ENCODE data around the gene FBXL17. TPM values are rescaled to one million over a fixed set of nuclear protein-coding genes. Genes with fewer than 3 reads are reported as not detected.

The FBXL17 gene
- total RNA-seq, 1 experiment from 2014 or later, result 3.5 TPM

DNA sequence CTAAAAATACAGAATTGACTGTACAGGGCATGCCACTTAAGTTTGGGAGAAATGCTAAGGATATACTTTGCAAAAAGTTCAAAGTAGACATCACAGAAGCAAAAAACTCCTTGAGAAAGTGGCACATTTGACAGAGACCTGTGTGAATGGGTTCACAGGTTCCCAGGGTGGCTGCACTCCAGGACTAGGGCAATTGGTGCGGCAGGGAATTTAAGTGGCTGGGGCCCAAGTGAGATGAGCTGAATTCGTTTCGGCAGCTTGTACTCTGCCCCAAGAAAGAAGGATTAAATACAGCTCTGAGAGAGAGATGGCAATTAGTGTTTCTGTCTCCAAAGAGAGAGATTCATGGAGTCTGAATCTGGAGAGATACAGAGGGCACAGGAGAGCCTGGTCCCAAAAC is 280.1 kb downstream of the FBXL17 start (continued):
- TF ChIP-seq, protein P1, sequence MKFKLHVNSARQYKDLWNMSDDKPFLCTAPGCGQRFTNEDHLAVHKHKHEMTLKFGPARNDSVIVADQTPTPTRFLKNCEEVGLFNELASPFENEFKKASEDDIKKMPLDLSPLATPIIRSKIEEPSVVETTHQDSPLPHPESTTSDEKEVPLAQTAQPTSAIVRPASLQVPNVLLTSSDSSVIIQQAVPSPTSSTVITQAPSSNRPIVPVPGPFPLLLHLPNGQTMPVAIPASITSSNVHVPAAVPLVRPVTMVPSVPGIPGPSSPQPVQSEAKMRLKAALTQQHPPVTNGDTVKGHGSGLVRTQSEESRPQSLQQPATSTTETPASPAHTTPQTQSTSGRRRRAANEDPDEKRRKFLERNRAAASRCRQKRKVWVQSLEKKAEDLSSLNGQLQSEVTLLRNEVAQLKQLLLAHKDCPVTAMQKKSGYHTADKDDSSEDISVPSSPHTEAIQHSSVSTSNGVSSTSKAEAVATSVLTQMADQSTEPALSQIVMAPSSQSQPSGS (CRISPR knock-in tag; IDR thresholded peaks at IDR 0.05; ENCODE audit: borderline replicate concordance, low read depth), result no peak
- TF ChIP-seq CTCF (IDR thresholded peaks at IDR 0.05) (no peak), FOXJ3 (CRISPR knock-in tag; IDR thresholded peaks at IDR 0.05; ENCODE audit: borderline replicate concordance) (no peak), JAZF1 (CRISPR knock-in tag; IDR thresholded peaks at IDR 0.05) (no peak), MAX (CRISPR knock-in tag; IDR thresholded peaks at IDR 0.05) (no peak)

- ATAC-seq, result no peak
- Mint-ChIP-seq H3K4me3 (no peak overlapping the region), H3K27me3 (ENCODE audit: low read depth) (no peaks in the 10 kb centered on the region), H3K4me1 (peaks cover 33% of the 10 kb centered on the region), H3K27ac (no peak overlapping the region), H3K9me3 (peaks cover 5% of the 10 kb centered on the region; the same call in 1 of the 2 replicates), H3K36me3 (no peaks in the 10 kb centered on the region)
- ChIA-PET POLR2A (no interaction called here), CTCF (no interaction called here)
- no peak for DNase-seq (ENCODE audit: low spot score)
- TF ChIP-seq FOXK1 (CRISPR knock-in tag; IDR thresholded peaks at IDR 0.05), result no peak
- no peak for TF ChIP-seq ZNF512 (CRISPR knock-in tag; IDR thresholded peaks at IDR 0.05; ENCODE audit: borderline replicate concordance)
- no peak for TF ChIP-seq CREM (CRISPR knock-in tag; IDR thresholded peaks at IDR 0.05)
- no peak for TF ChIP-seq GRHL2 (CRISPR knock-in tag; IDR thresholded peaks at IDR 0.05; ENCODE audit: insufficient replicate concordance, severe bottlenecking)
- TF ChIP-seq ZNF138 (CRISPR knock-in tag; conservative IDR thresholded peaks at IDR 0.05), result no peak
- TF ChIP-seq, protein P2, sequence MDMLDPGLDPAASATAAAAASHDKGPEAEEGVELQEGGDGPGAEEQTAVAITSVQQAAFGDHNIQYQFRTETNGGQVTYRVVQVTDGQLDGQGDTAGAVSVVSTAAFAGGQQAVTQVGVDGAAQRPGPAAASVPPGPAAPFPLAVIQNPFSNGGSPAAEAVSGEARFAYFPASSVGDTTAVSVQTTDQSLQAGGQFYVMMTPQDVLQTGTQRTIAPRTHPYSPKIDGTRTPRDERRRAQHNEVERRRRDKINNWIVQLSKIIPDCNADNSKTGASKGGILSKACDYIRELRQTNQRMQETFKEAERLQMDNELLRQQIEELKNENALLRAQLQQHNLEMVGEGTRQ (CRISPR knock-in tag; IDR thresholded peaks at IDR 0.05), result no peak
- TF ChIP-seq IRF2 (CRISPR knock-in tag; IDR thresholded peaks at IDR 0.05; ENCODE audit: borderline replicate concordance, low read depth), result no peak
- TF ChIP-seq, protein P3, sequence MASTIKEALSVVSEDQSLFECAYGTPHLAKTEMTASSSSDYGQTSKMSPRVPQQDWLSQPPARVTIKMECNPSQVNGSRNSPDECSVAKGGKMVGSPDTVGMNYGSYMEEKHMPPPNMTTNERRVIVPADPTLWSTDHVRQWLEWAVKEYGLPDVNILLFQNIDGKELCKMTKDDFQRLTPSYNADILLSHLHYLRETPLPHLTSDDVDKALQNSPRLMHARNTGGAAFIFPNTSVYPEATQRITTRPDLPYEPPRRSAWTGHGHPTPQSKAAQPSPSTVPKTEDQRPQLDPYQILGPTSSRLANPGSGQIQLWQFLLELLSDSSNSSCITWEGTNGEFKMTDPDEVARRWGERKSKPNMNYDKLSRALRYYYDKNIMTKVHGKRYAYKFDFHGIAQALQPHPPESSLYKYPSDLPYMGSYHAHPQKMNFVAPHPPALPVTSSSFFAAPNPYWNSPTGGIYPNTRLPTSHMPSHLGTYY (CRISPR knock-in tag; IDR thresholded peaks at IDR 0.05), result no peak
- TF ChIP-seq ZNF263 (CRISPR knock-in tag; IDR thresholded peaks at IDR 0.05; ENCODE audit: low read depth), result no peak
Measured at GRCh38 chr5:108101130-108101529, 280.8 kb downstream of the FBXL17 start.

DNA sequence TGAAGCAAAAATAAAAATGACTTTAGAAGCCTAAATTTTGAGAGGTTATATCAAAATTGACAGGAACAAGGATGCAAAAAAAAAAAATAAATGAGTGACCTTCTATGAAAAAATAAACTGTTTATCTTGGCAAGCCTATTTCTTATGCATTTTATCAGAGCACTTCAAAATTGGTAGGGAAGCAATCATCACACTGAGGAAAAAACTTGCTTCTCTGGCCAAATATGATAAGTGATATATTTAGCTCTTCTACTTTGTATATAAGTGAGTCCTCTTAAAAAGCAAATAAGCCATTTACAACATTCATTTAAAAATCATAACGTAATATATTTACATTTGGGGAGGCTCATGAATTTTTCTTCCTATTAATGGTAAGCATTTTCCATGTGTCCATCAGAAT is 287.1 kb downstream of the FBXL17 start:
- DNase-seq (ENCODE audit: low spot score), result no peak
- ATAC-seq, result no peak
- Mint-ChIP-seq H3K4me1 (peaks cover 29% of the 10 kb centered on the region), H3K27ac (no peak overlapping the region), H3K4me3 (no peak overlapping the region), H3K36me3 (no peaks in the 10 kb centered on the region), H3K9me3 (peaks cover 8% of the 10 kb centered on the region; the same call in 1 of the 2 replicates), H3K27me3 (ENCODE audit: low read depth) (no peaks in the 10 kb centered on the region)
- CTCF ChIA-PET, result no interaction called here
- POLR2A ChIA-PET, result no interaction called here
- TF ChIP-seq JAZF1 (CRISPR knock-in tag; IDR thresholded peaks at IDR 0.05), result no peak
- TF ChIP-seq SMAD3 (CRISPR knock-in tag; IDR thresholded peaks at IDR 0.05; ENCODE audit: borderline replicate concordance), result no peak
- no peak for TF ChIP-seq TEAD4 (CRISPR knock-in tag; IDR thresholded peaks at IDR 0.05)
- TF ChIP-seq, protein P1 (CRISPR knock-in tag; IDR thresholded peaks at IDR 0.05; ENCODE audit: borderline replicate concordance, low read depth), result no peak
- no peak for TF ChIP-seq ZMAT4 (CRISPR knock-in tag; IDR thresholded peaks at IDR 0.05)
- TF ChIP-seq ETV6 (CRISPR knock-in tag; IDR thresholded peaks at IDR 0.05), result no peak
- no peak for TF ChIP-seq ZNF425 (CRISPR knock-in tag; conservative IDR thresholded peaks at IDR 0.05)
- TF ChIP-seq ZNF317 (CRISPR knock-in tag; IDR thresholded peaks at IDR 0.05; ENCODE audit: borderline replicate concordance, low read depth), result no peak
- TF ChIP-seq NR2C2 (CRISPR knock-in tag; IDR thresholded peaks at IDR 0.05), result no peak
- no peak for TF ChIP-seq HMGA2 (CRISPR knock-in tag; IDR thresholded peaks at IDR 0.05)
- TF ChIP-seq ZNF671 (CRISPR knock-in tag; IDR thresholded peaks at IDR 0.05), result no peak

Measured in WTC11 (cell line).